Esophagus squamous epithelium (tissue), 4 donors: Measurements from ENCODE around the gene CCDC27.

ENCODE experiments used
- CTCF ChIP-seq, 6 experiments: fragments of 450-650 bp in 4 of 6; fragments of 200-600 bp in 2 of 6; sonication (generic) in 2 of 6; IDR thresholded peaks; one replicate each; pipeline ENCODE4 v1.5.1; 2016 to 2019; ENCODE audit warnings: antibody characterized with exemption in 6 of 6, mild to moderate bottlenecking in 4 of 6, moderate library complexity in 4 of 6
- POLR2A ChIP-seq, 4 donors: fragments of 450-650 bp; IDR thresholded peaks; one replicate each; pipeline ENCODE4 v1.6.1; 2017; ENCODE audit warnings: antibody characterized with exemption in 4 of 4, mild to moderate bottlenecking in 4 of 4, moderate library complexity in 3 of 4

- TF ChIP-seq CTCF (IDR thresholded peaks at IDR 0.05) (peak in 3 of 6 experiments; percentile 21 to 54 (median 36)), POLR2A (IDR thresholded peaks at IDR 0.05) (peak in 3 of 4 donors; percentile 30 to 72 (median 68))
These were observed 44.2 kb downstream of the CCDC27 start, which contains the start of gene LRRC47 for GRCh38 chr1:3796215-3797061.
